ENCODE results near the gene DNAJC8.

DNAJC8 gene

DNA sequence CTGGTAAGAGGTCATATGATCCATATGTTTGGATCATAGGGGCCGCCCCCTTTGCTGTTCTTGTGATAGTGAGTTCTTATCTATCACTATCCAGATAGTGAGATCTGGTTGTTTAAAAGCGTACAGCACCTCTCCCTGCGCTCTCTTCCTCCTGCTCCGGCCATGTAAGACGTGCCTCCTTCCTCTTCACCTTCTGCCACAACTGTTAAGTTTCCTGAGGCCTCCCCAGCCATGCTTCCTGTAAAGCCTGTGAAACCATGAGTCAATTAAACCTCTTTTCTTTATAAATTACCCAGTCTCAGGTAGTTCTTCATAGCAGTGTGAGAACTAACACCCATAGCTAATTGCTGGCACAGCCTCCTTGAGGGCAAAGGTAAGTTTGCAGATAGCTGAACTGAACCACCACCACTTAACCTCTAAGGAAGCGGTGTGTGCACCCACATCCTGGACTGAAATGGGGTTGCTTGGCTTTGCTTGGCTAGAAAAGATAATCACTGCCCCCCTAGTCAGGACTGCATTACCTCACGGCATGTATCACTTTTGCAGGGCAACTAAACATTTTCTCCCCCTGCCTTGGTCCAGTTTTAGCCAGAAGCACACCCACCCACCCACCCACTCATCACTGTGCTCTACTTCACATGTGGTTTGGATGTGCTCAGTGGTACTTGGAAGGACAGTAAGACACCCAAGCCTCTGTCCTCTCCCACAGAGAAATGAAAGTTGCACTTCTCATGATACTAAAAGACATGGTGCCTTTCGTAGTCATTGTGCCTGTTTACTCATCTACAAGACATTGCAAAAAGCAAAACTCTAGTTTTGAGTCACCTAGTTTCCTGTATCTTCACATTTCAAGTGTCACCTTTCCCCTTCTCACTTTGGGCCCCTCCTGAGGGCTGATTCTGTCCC is 33.2 kb downstream of the DNAJC8 start:
- Histone ChIP-seq H2AFZ (ENCODE audit: low read length, unreplicated experiment) (no peak overlapping the region), H3K27me3 (ENCODE audit: insufficient read depth, low read length) (no peaks in the 10 kb centered on the region), H3K4me1 (ENCODE audit: control insufficient read depth, insufficient read depth, low read length, unreplicated experiment) (no peaks in the 10 kb centered on the region), H3K36me3 (ENCODE audit: insufficient read depth, low read length) (peaks cover 26% of the 10 kb centered on the region; the same call in 1 of the 2 replicates), H3K4me3 (ENCODE audit: low read depth, low read length) (no peak overlapping the region), H3K27ac (ENCODE audit: low read depth, low read length) (no peak overlapping the region), H3K79me2 (ENCODE audit: control insufficient read depth, insufficient read depth, low read length, unreplicated experiment) (no peaks in the 10 kb centered on the region)

DNA sequence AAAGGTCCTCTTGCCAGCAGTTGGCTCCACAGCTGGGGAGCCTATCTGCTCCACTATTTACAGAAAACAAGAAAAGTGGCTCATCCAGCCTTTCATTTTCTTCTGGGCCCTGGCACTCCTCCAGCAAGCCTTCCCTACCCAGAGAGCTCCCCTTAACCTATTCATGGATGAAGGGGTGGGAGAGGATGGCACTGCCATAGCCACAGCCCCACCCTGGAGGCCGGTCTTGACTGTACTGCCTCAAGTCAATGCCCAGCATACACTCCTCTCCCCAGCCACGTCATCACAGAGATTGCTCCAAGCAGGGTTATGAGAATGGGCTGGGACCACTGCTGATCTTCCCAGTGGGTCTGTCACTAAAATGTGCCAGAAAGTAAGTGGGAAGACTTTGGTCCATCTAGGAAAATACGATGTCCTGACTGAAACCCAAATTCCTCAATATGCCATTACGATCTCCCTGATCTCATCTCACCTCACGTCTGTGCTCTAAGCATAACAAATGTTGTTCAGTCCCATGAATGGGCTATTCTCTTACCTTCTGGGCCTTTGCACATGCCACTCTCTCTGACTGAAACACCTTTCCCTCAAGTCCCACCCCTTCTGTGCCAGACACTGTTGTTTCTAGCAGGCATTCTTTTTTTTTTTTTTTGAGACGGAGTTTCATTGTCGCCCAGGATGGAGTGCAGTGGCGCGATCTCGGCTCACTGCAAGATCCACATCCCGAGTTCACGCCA is 35.0 kb downstream of the DNAJC8 start:
- no peaks in the 10 kb centered on the region for H3K79me2 ChIP-seq (ENCODE audit: control insufficient read depth, insufficient read depth, low read length, unreplicated experiment)
- no peak overlapping the region for H2AFZ ChIP-seq (ENCODE audit: low read length, unreplicated experiment)
- H3K36me3 ChIP-seq (ENCODE audit: insufficient read depth, low read length): peaks cover 14% of the 10 kb centered on the region; the same call in 1 of the 2 replicates
- no peak overlapping the region for H3K4me3 ChIP-seq (ENCODE audit: low read depth, low read length)
- H3K27me3 ChIP-seq (ENCODE audit: insufficient read depth, low read length): no peaks in the 10 kb centered on the region
- H3K4me1 ChIP-seq (ENCODE audit: control insufficient read depth, insufficient read depth, low read length, unreplicated experiment): no peaks in the 10 kb centered on the region
- no peak overlapping the region for H3K27ac ChIP-seq (ENCODE audit: low read depth, low read length)

DNA sequence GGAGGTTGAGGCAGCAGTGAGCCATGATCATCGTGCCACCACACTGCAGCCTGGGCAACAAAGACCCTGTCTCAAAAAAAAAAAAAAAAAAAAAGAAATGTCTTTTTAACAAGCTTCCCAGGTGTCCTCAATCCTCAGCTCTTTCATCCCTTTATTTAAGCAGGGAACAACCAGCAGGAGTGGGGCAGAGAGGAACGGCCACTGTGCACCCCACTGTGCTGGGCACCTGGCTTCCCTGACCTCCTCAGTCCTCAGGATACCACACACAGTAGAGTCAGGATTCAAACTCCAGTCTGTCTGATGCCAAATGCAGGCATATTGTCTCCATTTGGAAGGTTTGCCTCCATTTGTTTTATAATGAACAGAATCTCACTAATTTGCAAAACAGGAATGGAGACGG is 36.5 kb downstream of the DNAJC8 start:
- Histone ChIP-seq H3K27me3 (ENCODE audit: insufficient read depth, low read length) (no peaks in the 10 kb centered on the region), H3K4me3 (ENCODE audit: low read depth, low read length) (no peak overlapping the region), H3K27ac (ENCODE audit: low read depth, low read length) (no peak overlapping the region), H2AFZ (ENCODE audit: low read length, unreplicated experiment) (no peak overlapping the region), H3K36me3 (ENCODE audit: insufficient read depth, low read length) (peaks cover 12% of the 10 kb centered on the region; the same call in 1 of the 2 replicates), H3K79me2 (ENCODE audit: control insufficient read depth, insufficient read depth, low read length, unreplicated experiment) (no peaks in the 10 kb centered on the region), H3K4me1 (ENCODE audit: control insufficient read depth, insufficient read depth, low read length, unreplicated experiment) (no peaks in the 10 kb centered on the region)

DNA sequence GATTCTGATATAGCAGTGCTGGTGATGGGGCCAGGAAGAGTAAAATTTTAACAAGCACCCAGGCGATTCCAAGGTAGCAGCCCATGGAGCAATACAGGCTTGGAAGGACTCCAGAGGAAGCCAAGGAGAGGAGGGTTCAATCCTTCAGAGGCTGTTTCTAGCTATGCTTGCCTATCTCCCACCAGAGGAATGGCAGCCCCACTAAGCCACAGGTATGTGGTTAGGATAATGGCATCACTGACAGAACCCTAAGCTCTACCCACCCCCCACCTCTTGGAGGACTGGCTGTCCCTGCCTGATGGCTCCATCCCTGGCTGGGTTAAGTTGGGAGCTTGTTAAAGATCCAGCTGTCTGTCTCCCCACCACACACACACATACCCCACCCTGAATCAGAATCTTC is 37.0 kb downstream of the DNAJC8 start:
- no peaks in the 10 kb centered on the region for H3K79me2 ChIP-seq (ENCODE audit: control insufficient read depth, insufficient read depth, low read length, unreplicated experiment)
- H2AFZ ChIP-seq (ENCODE audit: low read length, unreplicated experiment): no peak overlapping the region
- no peak overlapping the region for H3K4me3 ChIP-seq (ENCODE audit: low read depth, low read length)
- H3K4me1 ChIP-seq (ENCODE audit: control insufficient read depth, insufficient read depth, low read length, unreplicated experiment): no peaks in the 10 kb centered on the region
- H3K27ac ChIP-seq (ENCODE audit: low read depth, low read length): no peak overlapping the region
- peaks cover 11% of the 10 kb centered on the region; the same call in 1 of the 2 replicates for H3K36me3 ChIP-seq (ENCODE audit: insufficient read depth, low read length)
- H3K27me3 ChIP-seq (ENCODE audit: insufficient read depth, low read length): no peaks in the 10 kb centered on the region

DNA sequence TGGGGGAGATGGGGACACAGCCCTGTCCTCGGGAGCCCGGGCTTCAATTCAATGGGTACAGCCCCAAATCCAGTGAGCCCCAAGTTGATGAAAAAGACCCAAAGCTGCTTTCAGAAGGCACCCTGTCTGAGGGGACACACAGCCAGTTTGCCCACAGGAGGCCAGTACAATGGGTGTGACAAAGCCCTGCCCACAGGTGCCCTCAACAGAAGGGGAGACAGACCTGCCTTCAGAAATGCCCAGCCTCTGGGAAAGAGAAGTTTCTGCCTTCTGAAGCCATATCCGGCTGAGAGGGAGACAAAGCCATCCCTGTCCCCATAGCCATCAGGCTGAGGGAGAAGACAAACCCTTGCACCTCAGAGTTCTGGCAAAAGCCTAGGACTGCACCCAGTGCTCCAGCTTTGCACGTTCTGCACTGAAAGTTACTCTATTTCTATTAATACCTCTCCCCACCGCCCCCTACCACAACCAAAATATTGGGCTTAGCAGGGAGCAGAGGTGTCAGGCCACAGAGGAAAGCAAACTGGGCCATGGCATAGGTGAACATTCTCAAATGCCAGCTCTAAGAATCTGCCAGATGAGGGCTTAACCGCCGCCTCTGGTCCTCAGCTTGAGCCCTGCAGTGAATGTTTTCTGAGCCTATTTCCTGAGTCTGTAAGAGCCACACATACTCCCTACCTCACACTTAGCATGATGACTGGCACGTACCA is 38.3 kb downstream of the DNAJC8 start:
- Histone ChIP-seq H3K79me2 (ENCODE audit: control insufficient read depth, insufficient read depth, low read length, unreplicated experiment) (no peaks in the 10 kb centered on the region), H3K27ac (ENCODE audit: low read depth, low read length) (no peak overlapping the region), H3K4me1 (ENCODE audit: control insufficient read depth, insufficient read depth, low read length, unreplicated experiment) (no peaks in the 10 kb centered on the region), H3K27me3 (ENCODE audit: insufficient read depth, low read length) (no peaks in the 10 kb centered on the region), H3K36me3 (ENCODE audit: insufficient read depth, low read length) (peaks cover 10% of the 10 kb centered on the region; the same call in 1 of the 2 replicates), H3K4me3 (ENCODE audit: low read depth, low read length) (no peak overlapping the region), H2AFZ (ENCODE audit: low read length, unreplicated experiment) (no peak overlapping the region)

DNA sequence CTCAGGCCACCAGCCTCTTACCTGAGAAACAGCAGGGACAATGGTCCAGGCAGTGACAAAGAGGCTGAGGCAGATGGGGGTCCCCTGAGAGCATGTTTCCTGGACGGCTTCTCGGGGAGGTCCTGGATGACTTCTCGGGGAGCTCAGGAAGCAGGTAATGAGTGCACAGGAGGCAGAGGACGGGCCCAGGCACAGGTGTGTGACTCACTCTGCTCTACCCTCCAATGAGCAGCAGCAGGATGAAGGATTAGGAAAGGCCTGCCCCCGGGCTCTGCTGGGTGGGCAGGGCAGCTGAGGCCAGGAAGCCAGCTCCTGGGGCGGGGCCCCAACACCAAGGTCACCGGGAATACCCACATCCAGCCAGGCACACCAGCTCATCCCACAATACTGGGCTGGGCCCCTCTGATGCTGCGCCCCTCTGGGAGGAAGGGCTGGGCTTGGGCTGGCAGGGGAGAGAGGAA is 39.1 kb downstream of the DNAJC8 start:
- H3K79me2 ChIP-seq (ENCODE audit: control insufficient read depth, insufficient read depth, low read length, unreplicated experiment): no peaks in the 10 kb centered on the region
- no peaks in the 10 kb centered on the region for H3K27me3 ChIP-seq (ENCODE audit: insufficient read depth, low read length)
- no peak overlapping the region for H2AFZ ChIP-seq (ENCODE audit: low read length, unreplicated experiment)
- H3K36me3 ChIP-seq (ENCODE audit: insufficient read depth, low read length): peaks cover 2% of the 10 kb centered on the region; the same call in 1 of the 2 replicates
- no peaks in the 10 kb centered on the region for H3K4me1 ChIP-seq (ENCODE audit: control insufficient read depth, insufficient read depth, low read length, unreplicated experiment)
- H3K4me3 ChIP-seq (ENCODE audit: low read depth, low read length): no peak overlapping the region
- H3K27ac ChIP-seq (ENCODE audit: low read depth, low read length): no peak overlapping the region

DNA sequence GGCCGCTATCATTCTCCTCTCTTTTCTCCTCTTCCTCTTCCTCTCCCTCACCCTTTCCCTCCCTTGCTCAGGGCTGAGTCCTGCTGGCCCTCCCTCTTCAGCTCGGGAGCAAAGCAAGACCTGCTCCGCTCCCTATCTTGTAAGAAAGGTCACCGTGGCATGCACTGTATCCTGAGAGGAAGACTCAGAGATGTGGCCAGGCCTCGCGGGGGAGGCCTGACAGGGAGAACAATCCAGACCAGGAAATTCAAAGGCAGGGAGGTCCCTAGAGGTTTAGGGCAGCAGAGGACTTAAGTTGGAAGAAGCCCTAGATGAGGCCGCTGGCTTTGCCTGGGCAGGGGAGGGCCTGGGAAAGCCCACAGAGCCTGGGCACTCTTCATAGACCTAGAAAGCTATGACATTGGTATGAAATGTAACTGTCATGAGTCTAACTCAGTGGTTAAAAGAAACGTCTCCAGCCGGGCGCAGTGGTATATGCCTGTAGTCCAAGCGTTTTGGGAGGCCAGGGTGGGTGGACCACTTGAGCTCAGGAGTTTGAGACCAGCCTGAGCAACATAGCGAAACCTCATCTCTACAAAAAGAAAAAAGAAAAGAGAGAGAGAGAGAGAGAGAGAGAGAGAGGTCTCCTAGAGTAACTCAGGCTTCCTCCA is 41.7 kb downstream of the DNAJC8 start:
- no peak overlapping the region for H3K4me3 ChIP-seq (ENCODE audit: low read depth, low read length)
- no peaks in the 10 kb centered on the region for H3K79me2 ChIP-seq (ENCODE audit: control insufficient read depth, insufficient read depth, low read length, unreplicated experiment)
- H3K36me3 ChIP-seq (ENCODE audit: insufficient read depth, low read length): no peaks in the 10 kb centered on the region
- H3K27ac ChIP-seq (ENCODE audit: low read depth, low read length): no peak overlapping the region
- no peaks in the 10 kb centered on the region for H3K27me3 ChIP-seq (ENCODE audit: insufficient read depth, low read length)
- no peaks in the 10 kb centered on the region for H3K4me1 ChIP-seq (ENCODE audit: control insufficient read depth, insufficient read depth, low read length, unreplicated experiment)
- no peak overlapping the region for H2AFZ ChIP-seq (ENCODE audit: low read length, unreplicated experiment)

DNA sequence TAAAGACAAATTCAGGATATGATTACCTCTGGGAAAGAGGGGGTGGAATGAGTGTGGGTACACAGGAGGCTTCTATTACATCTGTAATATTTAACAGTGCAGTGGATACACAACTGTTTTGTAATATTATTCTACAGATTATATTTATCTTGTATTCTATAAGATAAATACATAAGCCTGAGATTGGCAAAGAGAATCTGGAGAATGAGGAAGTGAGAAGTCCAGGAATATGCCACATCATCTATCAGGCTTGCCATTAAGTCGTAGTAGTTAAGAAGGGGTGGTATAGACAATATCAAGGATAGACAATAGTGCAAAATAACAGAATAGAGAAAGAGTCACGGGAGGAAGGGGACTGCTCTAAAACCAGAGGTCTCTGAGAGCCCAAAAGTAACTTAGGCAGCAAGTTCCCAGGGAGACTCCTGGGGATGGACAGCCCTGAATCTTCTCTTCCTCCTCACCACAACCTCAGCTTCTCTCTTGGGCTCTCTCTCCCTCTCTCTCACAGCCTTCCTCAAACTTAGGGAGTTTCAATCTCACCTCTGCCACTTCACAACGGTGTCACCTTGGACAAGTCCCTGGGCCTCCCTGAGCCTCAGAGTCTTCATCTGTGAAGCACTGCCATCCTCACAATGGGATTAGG is 42.4 kb downstream of the DNAJC8 start:
- Histone ChIP-seq H3K36me3 (ENCODE audit: insufficient read depth, low read length) (no peaks in the 10 kb centered on the region), H3K4me3 (ENCODE audit: low read depth, low read length) (no peak overlapping the region), H3K27ac (ENCODE audit: low read depth, low read length) (no peak overlapping the region), H3K27me3 (ENCODE audit: insufficient read depth, low read length) (no peaks in the 10 kb centered on the region), H2AFZ (ENCODE audit: low read length, unreplicated experiment) (no peak overlapping the region), H3K4me1 (ENCODE audit: control insufficient read depth, insufficient read depth, low read length, unreplicated experiment) (no peaks in the 10 kb centered on the region), H3K79me2 (ENCODE audit: control insufficient read depth, insufficient read depth, low read length, unreplicated experiment) (no peaks in the 10 kb centered on the region)

DNA sequence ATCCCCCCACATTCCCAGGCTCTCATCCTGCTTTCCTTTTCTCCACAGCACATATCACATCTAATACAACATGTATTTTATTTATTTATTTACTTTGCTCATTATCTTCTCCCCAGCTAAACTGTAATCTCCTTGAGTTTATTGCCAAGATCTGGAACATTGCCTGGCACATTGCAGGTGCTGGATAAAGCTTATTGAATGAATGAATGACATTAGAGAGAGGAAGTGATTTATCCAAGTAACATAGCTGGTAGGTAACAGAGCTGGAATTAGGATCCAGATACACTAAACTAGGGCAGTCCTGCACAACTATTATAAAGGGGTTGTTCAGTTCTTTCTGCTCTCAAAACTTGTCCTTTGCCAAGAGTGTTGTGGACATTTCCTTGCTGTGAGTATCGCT is 47.8 kb downstream of the DNAJC8 start:
- Histone ChIP-seq H3K36me3 (ENCODE audit: insufficient read depth, low read length) (no peaks in the 10 kb centered on the region), H3K4me3 (ENCODE audit: low read depth, low read length) (no peak overlapping the region), H3K27me3 (ENCODE audit: insufficient read depth, low read length) (no peaks in the 10 kb centered on the region), H2AFZ (ENCODE audit: low read length, unreplicated experiment) (no peak overlapping the region), H3K27ac (ENCODE audit: low read depth, low read length) (no peak overlapping the region), H3K4me1 (ENCODE audit: control insufficient read depth, insufficient read depth, low read length, unreplicated experiment) (no peaks in the 10 kb centered on the region), H3K79me2 (ENCODE audit: control insufficient read depth, insufficient read depth, low read length, unreplicated experiment) (no peaks in the 10 kb centered on the region)

Measured in ACC112 (cell line).